Measurements from ENCODE around the gene DDA1. TPM values are rescaled to one million over a fixed set of nuclear protein-coding genes. Genes with fewer than 3 reads are reported as not detected.

DDA1 gene
- total RNA-seq, 1 experiment from 2014 or later, result 72.5 TPM

- H3K9me2 ChIP-seq (ENCODE audit: insufficient read depth), result no peaks in the 10 kb centered on the region
- no peak overlapping the region for H2AFZ ChIP-seq
- peak in 1 of 2 experiments; percentile 33 for DNase-seq
- H3K4me3 ChIP-seq, result no peak overlapping the region
- peaks cover 33% of the 10 kb centered on the region for H3K4me1 ChIP-seq (replicated peaks; ENCODE audit: insufficient read depth)
- no peaks in the 10 kb centered on the region for H3K27me3 ChIP-seq (ENCODE audit: insufficient read depth, low read depth)
- intact Hi-C loops (cut with micrococcal nuclease; ENCODE audit: unreplicated experiment), result loop anchor here (5.0 kb wide), 1 partner anchor 37 kb away; no protein-coding TSS in a partner anchor
- H3K9me3 ChIP-seq (ENCODE audit: insufficient read depth, low read depth), result no peaks in the 10 kb centered on the region
- no peak overlapping the region for H3K4me2 ChIP-seq
- ChIA-PET POLR2A (ENCODE audit: unreplicated experiment) (interaction anchor here (0.6 kb wide), 1 partner anchor 74 kb away, joined by 5 read pairs; no protein-coding TSS in a partner anchor), CTCF (interaction anchor here (0.6 kb wide), 1 partner anchor 524 kb away, joined by 7 read pairs; no protein-coding TSS in a partner anchor)
- H3K36me3 ChIP-seq (ENCODE audit: low read depth), result no peaks in the 10 kb centered on the region
- H3K79me2 ChIP-seq (ENCODE audit: low read depth), result no peaks in the 10 kb centered on the region
- H3F3A ChIP-seq (ENCODE audit: insufficient read depth, low read depth), result peaks cover 41% of the 10 kb centered on the region
- no peak overlapping the region for H3K27ac ChIP-seq
- H4K20me1 ChIP-seq (ENCODE audit: insufficient read depth), result no peaks in the 10 kb centered on the region
- no peak for TF ChIP-seq CTCF (conservative IDR thresholded peaks at IDR 0.05)
- no peak for TF ChIP-seq EZH2 (IDR thresholded peaks at IDR 0.05; ENCODE audit: low read depth)
- BruUV-seq (replicated peaks), result no TSS peak
Observed at GRCh38 chr19:17329366-17330261, 20.3 kb downstream of the DDA1 start.

- DNase-seq, result no peak
- H3K4me1 ChIP-seq (replicated peaks; ENCODE audit: insufficient read depth), result peaks cover 38% of the 10 kb centered on the region
- no peak overlapping the region for H3K4me2 ChIP-seq
- BruUV-seq (replicated peaks), result no TSS peak
- POLR2A ChIA-PET (ENCODE audit: unreplicated experiment), result interaction anchor here (0.6 kb wide), 1 partner anchor 75 kb away, joined by 5 read pairs; no protein-coding TSS in a partner anchor
- CTCF ChIA-PET, result interaction anchor here (0.5 to 0.6 kb wide), 3 partner anchors 34 to 523 kb away, joined by 3 to 9 read pairs (median 7); no protein-coding TSS in a partner anchor
- 0 out of 2 replicates have a peak, but pooled peaks cover under 1% of the 10 kb centered on the region for H3K79me2 ChIP-seq (ENCODE audit: low read depth)
- intact Hi-C loops (cut with micrococcal nuclease; ENCODE audit: unreplicated experiment), result no loop called here
- no peak overlapping the region for H3K4me3 ChIP-seq
- H3K27me3 ChIP-seq (ENCODE audit: insufficient read depth, low read depth), result no peaks in the 10 kb centered on the region
- H3K9me3 ChIP-seq (ENCODE audit: insufficient read depth, low read depth), result no peaks in the 10 kb centered on the region
- no peak overlapping the region for H3K27ac ChIP-seq
- peaks cover 39% of the 10 kb centered on the region for H3F3A ChIP-seq (ENCODE audit: insufficient read depth, low read depth)
- no peak for TF ChIP-seq EZH2 (IDR thresholded peaks at IDR 0.05; ENCODE audit: low read depth)
- TF ChIP-seq CTCF (conservative IDR thresholded peaks at IDR 0.05), result no peak
- no peaks in the 10 kb centered on the region for H3K36me3 ChIP-seq (ENCODE audit: low read depth)
- H3K9me2 ChIP-seq (ENCODE audit: insufficient read depth), result no peaks in the 10 kb centered on the region
- H4K20me1 ChIP-seq (ENCODE audit: insufficient read depth), result no peaks in the 10 kb centered on the region
- no peak overlapping the region for H2AFZ ChIP-seq
Observed at GRCh38 chr19:17330262-17331044, 21.1 kb downstream of the DDA1 start.

GRCh38 chr19:17331045-17331558 is 21.7 kb downstream of the DDA1 start:
- DNase-seq, result peak in 1 of 2 experiments; percentile 36
- intact Hi-C loops (cut with micrococcal nuclease; ENCODE audit: unreplicated experiment), result no loop called here
- no peaks in the 10 kb centered on the region for H3K9me2 ChIP-seq (ENCODE audit: insufficient read depth)
- no peak overlapping the region for H2AFZ ChIP-seq
- BruUV-seq (replicated peaks), result no TSS peak
- H3K79me2 ChIP-seq (ENCODE audit: low read depth), result 0 out of 2 replicates have a peak, but pooled peaks cover 4% of the 10 kb centered on the region
- no peaks in the 10 kb centered on the region for H3K27me3 ChIP-seq (ENCODE audit: insufficient read depth, low read depth)
- ChIA-PET CTCF (interaction anchor here (0.5 kb wide), 1 partner anchor 35 kb away, joined by 9 read pairs; no protein-coding TSS in a partner anchor), POLR2A (ENCODE audit: unreplicated experiment) (interaction anchor here (0.7 to 0.8 kb wide), 2 partner anchors 22 to 88 kb away, joined by 6 read pairs; no protein-coding TSS in a partner anchor)
- H3K27ac ChIP-seq, result no peak overlapping the region
- peaks cover 39% of the 10 kb centered on the region for H3F3A ChIP-seq (ENCODE audit: insufficient read depth, low read depth)
- H3K4me2 ChIP-seq, result no peak overlapping the region
- TF ChIP-seq EZH2 (IDR thresholded peaks at IDR 0.05; ENCODE audit: low read depth) (no peak), CTCF (conservative IDR thresholded peaks at IDR 0.05) (no peak)
- H4K20me1 ChIP-seq (ENCODE audit: insufficient read depth), result no peaks in the 10 kb centered on the region
- peaks cover 38% of the 10 kb centered on the region for H3K4me1 ChIP-seq (replicated peaks; ENCODE audit: insufficient read depth)
- H3K9me3 ChIP-seq (ENCODE audit: insufficient read depth, low read depth), result no peaks in the 10 kb centered on the region
- no peak overlapping the region for H3K4me3 ChIP-seq
- no peaks in the 10 kb centered on the region for H3K36me3 ChIP-seq (ENCODE audit: low read depth)

All from PC-9 (cell line).